Endothelial cell of umbilical vein (primary cell): ENCODE measurements around the gene WDR18. TPM values are rescaled to one million over a fixed set of nuclear protein-coding genes. Genes with fewer than 3 reads are reported as not detected.

Source experiments
- BruUV-seq: library from RNA; stranded (reverse); fragments of 400-500 nt; replicated peaks from 2 replicates; lab custom pipeline; 2021; lab: Mats Ljungman, UMichigan
- CTCF ChIA-PET: fragments of 300-600, 350-600 bp; sonication (Branson Sonifier 250); formaldehyde crosslinking; loops from one replicate; lab custom pipeline; 2021; ENCODE audit warnings: antibody characterized with exemption, inconsistent platforms; lab: Charles Lee
- POLR2A ChIA-PET: fragments of 300-600, 350-600 bp; sonication (Branson Sonifier 250); formaldehyde crosslinking; loops from one replicate; lab custom pipeline; 2021; ENCODE audit warnings: antibody characterized with exemption, inconsistent platforms; lab: Charles Lee
- DNase-seq: peaks from one replicate; pipeline ENCODE4 v3.0.0-alpha.2; 2011; ENCODE audit warnings: low read depth, low spot score
- FAIRE-seq: peaks from 2 replicates; lab custom pipeline; 2011; peaks lifted over from hg19 to GRCh38; lab: Jason Lieb, UNC
- H2AFZ ChIP-seq: 2 replicates; pipeline ENCODE4 v1.6.0; 2012; ENCODE audit warnings: low read depth, low read length, control low read depth, inconsistent platforms
- H3K27ac ChIP-seq: 2 replicates; pipeline ENCODE4 v1.5.1; 2011; ENCODE audit warnings: low read depth, mild to moderate bottlenecking, control low read depth, low read length, moderate library complexity; ENCODE audit not compliant: insufficient read depth
- H3K27me3 ChIP-seq, 2 experiments: 2 replicates each; pipeline versions ENCODE4 v1.6.0 to v1.6.1; 2011; ENCODE audit warnings: low read length in 2 of 2, mixed read lengths in 1 of 2; ENCODE audit not compliant: control insufficient read depth in 2 of 2, insufficient read depth in 2 of 2
- H3K36me3 ChIP-seq, 2 experiments: 2 replicates in 1 of 2; 3 replicates in 1 of 2; pipeline ENCODE4 v1.5.1; 2011; ENCODE audit warnings: low read length in 2 of 2, mild to moderate bottlenecking in 1 of 2, moderate library complexity in 1 of 2; ENCODE audit not compliant: control insufficient read depth in 2 of 2, insufficient read depth in 2 of 2; ENCODE audit errors: extremely low read depth in 1 of 2
- H3K4me1 ChIP-seq: 3 replicates; pipeline ENCODE4 v1.5.1; 2011; ENCODE audit warnings: mild to moderate bottlenecking, low read length; ENCODE audit not compliant: control insufficient read depth, insufficient read depth; ENCODE audit errors: extremely low read depth
- H3K4me2 ChIP-seq: 2 replicates; pipeline ENCODE4 v1.6.1; 2011; ENCODE audit warnings: low read length, control low read depth, mixed read lengths; ENCODE audit not compliant: insufficient read depth
- H3K4me3 ChIP-seq, 3 experiments: fragments of 200-600 bp in 1 of 3; sonication (generic), shearing (Covaris generic) in 1 of 3; replicated peaks in 1 of 3; 2 replicates each; pipeline ENCODE4 v1.5.1; 2011 to 2016; ENCODE audit warnings: control low read depth in 3 of 3, low read length in 3 of 3, mild to moderate bottlenecking in 2 of 3, inconsistent platforms in 1 of 3, low read depth in 1 of 3, moderate library complexity in 1 of 3; ENCODE audit not compliant: insufficient read depth in 1 of 3
- H3K79me2 ChIP-seq: 2 replicates; pipeline ENCODE4 v1.6.0; 2012; ENCODE audit warnings: low read length, inconsistent platforms; ENCODE audit not compliant: control insufficient read depth, insufficient read depth
- H3K9ac ChIP-seq: replicated peaks from 2 replicates; pipeline ENCODE3; 2011; ENCODE audit warnings: low read length, control low read depth; ENCODE audit not compliant: insufficient read depth; ENCODE audit errors: extremely low read depth
- H3K9me1 ChIP-seq: replicated peaks from 3 replicates; pipeline ENCODE4 v1.6.0; 2011; ENCODE audit warnings: mild to moderate bottlenecking, low read length; ENCODE audit not compliant: control insufficient read depth, insufficient read depth; ENCODE audit errors: extremely low read depth
- H3K9me3 ChIP-seq: replicated peaks from 2 replicates; pipeline ENCODE4 v1.5.1; 2012; ENCODE audit warnings: low read length, inconsistent platforms; ENCODE audit not compliant: control insufficient read depth, insufficient read depth
- H4K20me1 ChIP-seq: replicated peaks from 2 replicates; pipeline ENCODE3; 2011; ENCODE audit warnings: mild to moderate bottlenecking, low read length; ENCODE audit not compliant: control insufficient read depth, insufficient read depth; ENCODE audit errors: extremely low read depth
- CTCF ChIP-seq, 2 donors: IDR thresholded peaks; 1 replicate in 1 of 2; 2 replicates in 1 of 2; pipeline ENCODE4 v1.5.1; 2011; ENCODE audit warnings: low read length in 2 of 2, mild to moderate bottlenecking in 2 of 2, moderate library complexity in 2 of 2, control low read depth in 1 of 2, inconsistent platforms in 1 of 2, low read depth in 1 of 2; ENCODE audit not compliant: insufficient read depth in 1 of 2; ENCODE audit errors: extremely low read depth in 1 of 2
- EZH2 ChIP-seq: IDR thresholded peaks from 2 replicates; pipeline ENCODE4 v1.6.1; 2012; ENCODE audit warnings: borderline replicate concordance, low read depth, mild to moderate bottlenecking, moderate library complexity, low read length, inconsistent platforms; ENCODE audit not compliant: severe bottlenecking
- FOS ChIP-seq: IDR thresholded peaks from 2 replicates; pipeline ENCODE4 v1.6.1; 2011; ENCODE audit warnings: mild to moderate bottlenecking, low read length, moderate library complexity, borderline replicate concordance; ENCODE audit not compliant: insufficient read depth
- GATA2 ChIP-seq: IDR thresholded peaks from 2 replicates; pipeline ENCODE4 v1.7.0; 2011; ENCODE audit warnings: low read depth, mild to moderate bottlenecking, moderate library complexity, mixed read lengths, low read length; ENCODE audit not compliant: insufficient read length, insufficient read depth
- JUN ChIP-seq: IDR thresholded peaks from 2 replicates; pipeline ENCODE4 v1.6.1; 2011; ENCODE audit warnings: borderline replicate concordance, low read depth; ENCODE audit not compliant: insufficient read length, insufficient read depth
- MAX ChIP-seq: IDR thresholded peaks from 2 replicates; pipeline ENCODE4 v1.6.1; 2011; ENCODE audit not compliant: insufficient read depth, insufficient read length
- MYC ChIP-seq: IDR thresholded peaks from one replicate; pipeline ENCODE4 v1.6.1; 2011; ENCODE audit warnings: mild to moderate bottlenecking, low read depth, low read length
- POLR2A ChIP-seq: IDR thresholded peaks from 2 replicates; pipeline ENCODE4 v1.6.1; 2012; ENCODE audit warnings: low read depth, mild to moderate bottlenecking, control low read depth, low read length
- POLR2AphosphoS5 ChIP-seq: IDR thresholded peaks from 2 replicates; pipeline ENCODE4 v1.6.1; 2012; ENCODE audit warnings: low read depth, mild to moderate bottlenecking, control low read depth, low read length, moderate library complexity; ENCODE audit not compliant: insufficient read depth
- dilution Hi-C: fragments of 300-500 bp; cut with MboI; formaldehyde crosslinking; loops from one replicate; pipeline ENCODE4 v1.15.0; 2019; ENCODE audit warnings: low sequenced_read_pairs; ENCODE audit not compliant: extremely low pct_ligation_motif_present
- intact Hi-C: fragments of 100-400 bp; cut with micrococcal nuclease; formaldehyde crosslinking; loops from one replicate; pipeline ENCODE4 v1.10.0; 2022
- polyA plus RNA-seq, 4 experiments: library from polyadenylated mRNA; depleted of rRNA in 3 of 4; stranded (reverse) in 3 of 4; unstranded in 1 of 4; fragments of >200 nt; gene quantifications; 2 replicates each; pipeline versions ENCODE4 v1.2.1 to v1.2.3, GENCODE V29; 2011 to 2012; ENCODE audit warnings: missing spikeins in 1 of 4
- total RNA-seq: library from RNA; stranded (reverse); gene quantifications from 2 replicates; pipeline ENCODE4 v1.2.3, GENCODE V29; 2021

Gene WDR18
- total and polyA plus RNA-seq, 2 donors (not counting 3 experiments of a cell fraction or from before 2014, with no cell fraction given), result 54.8 to 102 TPM

GRCh38 chr19:934865-935479 is 49.2 kb upstream of the WDR18 start:
- intact Hi-C loops, result loop anchor here (10.0 kb wide), 1 partner anchor 170 kb away; the partner anchor contains the start of gene GPX4
- no TSS peak for BruUV-seq
- no peaks in the 10 kb centered on the region for H3K36me3 ChIP-seq
- no peaks in the 10 kb centered on the region for H4K20me1 ChIP-seq
- ChIA-PET CTCF (interaction anchor here (1.2 to 1.3 kb wide), 2 partner anchors 12 to 50 kb away, joined by 6 to 7 read pairs; partner anchors contain the start of gene WDR18), POLR2A (no interaction called here)
- peak; percentile 85 for FAIRE-seq
- peak overlapping the region; percentile 19 for H3K27ac ChIP-seq
- no peak overlapping the region for H3K9ac ChIP-seq
- H2AFZ ChIP-seq, result no peak overlapping the region
- dilution Hi-C loops, result no loop called here
- no peaks in the 10 kb centered on the region for H3K9me1 ChIP-seq
- no peaks in the 10 kb centered on the region for H3K27me3 ChIP-seq
- TF ChIP-seq FOS (no peak), POLR2AphosphoS5 (peak; percentile 93), CTCF (IDR thresholded peaks at IDR 0.05; ENCODE audit: extremely low read depth in 1 of 2, insufficient read depth in 1 of 2, low read depth in 1 of 2, low read length in 2 of 2) (no peak), POLR2A (peak; percentile 31), JUN (no peak), MYC (peak; percentile 32), EZH2 (no peak), GATA2 (peak; percentile 69), MAX (peak; percentile 64)
- no peak overlapping the region for H3K4me2 ChIP-seq
- no peak overlapping the region for H3K4me3 ChIP-seq
- H3K4me1 ChIP-seq, result peaks cover 15% of the 10 kb centered on the region
- H3K9me3 ChIP-seq, result no peaks in the 10 kb centered on the region
- DNase-seq, result peak; percentile 93
- H3K79me2 ChIP-seq, result peaks cover 2% of the 10 kb centered on the region
